H7 (cell line): ENCODE results near the gene RGR. TPM values are rescaled to one million over a fixed set of nuclear protein-coding genes. Genes with fewer than 3 reads are reported as not detected.
A peak's percentile ranks its signal among the peaks of the same experiment; 100 is the strongest.

Source experiments
- DNase-seq: peaks from one replicate; pipeline ENCODE4 v3.0.0; 2012
- H3K27me3 ChIP-seq: 2 replicates; pipeline ENCODE4 v1.6.0; 2011; ENCODE audit warnings: mild to moderate bottlenecking, low read length; ENCODE audit not compliant: control insufficient read depth, insufficient read depth
- H3K36me3 ChIP-seq: replicated peaks from 2 replicates; pipeline ENCODE4 v1.5.1; 2011; ENCODE audit warnings: low read length; ENCODE audit not compliant: control insufficient read depth, insufficient read depth
- H3K4me3 ChIP-seq: 2 replicates; pipeline ENCODE4 v1.5.1; 2011; ENCODE audit warnings: low read depth, mild to moderate bottlenecking, control low read depth, low read length, moderate library complexity; ENCODE audit not compliant: insufficient read depth
- total RNA-seq: library from RNA; depleted of rRNA; stranded (reverse); fragments of >200 nt; shearing (Covaris generic); gene quantifications from 2 replicates; pipeline ENCODE4 v1.2.3, GENCODE V29; 2014

Gene RGR
- total RNA-seq, 1 experiment from 2014 or later: not detected

DNA sequence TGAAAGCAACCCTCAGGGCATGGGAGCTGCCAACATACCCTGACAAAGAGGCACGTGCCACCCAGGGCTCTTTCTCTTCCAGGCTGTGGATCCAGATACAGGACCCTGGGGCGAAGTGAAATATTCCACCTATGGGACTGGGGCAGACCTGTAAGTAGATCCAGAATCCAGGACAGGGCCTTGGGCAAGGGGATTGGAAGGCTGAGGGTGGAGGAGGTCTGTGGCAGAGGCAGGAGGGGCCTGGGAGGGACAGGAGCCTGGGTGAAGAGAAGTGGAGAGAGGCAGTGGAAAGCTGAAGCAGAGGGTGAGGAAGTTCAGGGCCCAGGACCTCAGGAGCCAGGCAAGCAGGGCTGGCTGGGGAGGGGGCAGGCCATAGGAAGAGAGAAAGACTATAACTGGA, 33.3 kb upstream of the RGR start:
- Histone ChIP-seq H3K27me3 (no peaks in the 10 kb centered on the region), H3K4me3 (no peak overlapping the region), H3K36me3 (no peaks in the 10 kb centered on the region)
- no peak for DNase-seq

DNA sequence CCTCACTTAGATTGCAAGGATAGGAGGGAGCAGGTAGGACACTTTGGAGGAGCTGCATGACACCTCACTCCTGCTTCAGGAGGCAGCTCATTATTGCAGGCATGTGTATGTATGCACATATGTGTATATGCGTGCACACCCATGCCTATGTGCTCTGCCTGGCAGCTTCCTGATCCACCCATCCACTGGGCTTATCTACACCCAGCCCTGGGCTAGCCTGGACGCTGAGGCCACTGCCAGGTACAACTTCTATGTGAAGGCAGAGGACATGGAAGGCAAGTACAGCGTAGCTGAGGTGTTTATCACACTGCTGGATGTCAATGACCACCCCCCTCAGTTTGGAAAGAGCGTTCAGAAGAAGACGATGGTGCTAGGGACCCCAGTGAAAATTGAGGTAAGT, 32.8 kb upstream of the RGR start:
- no peak for DNase-seq
- no peaks in the 10 kb centered on the region for H3K27me3 ChIP-seq
- H3K4me3 ChIP-seq: no peak overlapping the region
- H3K36me3 ChIP-seq: no peaks in the 10 kb centered on the region

GRCh38 chr10:84213076-84213475, 31.8 kb upstream of the RGR start:
- Histone ChIP-seq H3K4me3 (no peak overlapping the region), H3K27me3 (no peaks in the 10 kb centered on the region), H3K36me3 (no peaks in the 10 kb centered on the region)
- DNase-seq: no peak

DNA sequence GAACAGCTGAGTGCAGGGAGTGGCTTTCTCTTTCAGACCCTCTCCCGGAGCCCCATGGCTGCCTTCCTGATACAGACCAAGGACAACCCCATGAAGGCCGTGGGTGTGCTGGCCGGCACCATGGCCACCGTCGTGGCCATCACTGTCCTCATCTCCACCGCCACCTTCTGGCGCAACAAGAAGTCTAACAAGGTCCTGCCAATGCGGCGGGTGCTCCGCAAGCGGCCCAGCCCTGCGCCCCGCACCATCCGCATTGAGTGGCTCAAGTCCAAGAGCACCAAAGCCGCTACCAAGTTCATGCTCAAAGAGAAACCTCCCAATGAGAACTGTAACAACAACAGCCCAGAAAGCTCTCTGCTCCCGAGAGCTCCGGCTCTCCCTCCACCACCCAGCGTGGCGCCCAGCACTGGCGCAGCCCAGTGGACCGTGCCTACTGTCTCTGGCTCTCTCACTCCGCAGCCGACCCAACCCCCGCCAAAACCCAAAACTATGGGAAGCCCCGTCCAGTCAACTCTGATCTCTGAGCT, 30.7 kb upstream of the RGR start:
- H3K36me3 ChIP-seq: no peaks in the 10 kb centered on the region
- H3K27me3 ChIP-seq: no peaks in the 10 kb centered on the region
- H3K4me3 ChIP-seq: no peak overlapping the region
- DNase-seq: peak; percentile 59

DNA sequence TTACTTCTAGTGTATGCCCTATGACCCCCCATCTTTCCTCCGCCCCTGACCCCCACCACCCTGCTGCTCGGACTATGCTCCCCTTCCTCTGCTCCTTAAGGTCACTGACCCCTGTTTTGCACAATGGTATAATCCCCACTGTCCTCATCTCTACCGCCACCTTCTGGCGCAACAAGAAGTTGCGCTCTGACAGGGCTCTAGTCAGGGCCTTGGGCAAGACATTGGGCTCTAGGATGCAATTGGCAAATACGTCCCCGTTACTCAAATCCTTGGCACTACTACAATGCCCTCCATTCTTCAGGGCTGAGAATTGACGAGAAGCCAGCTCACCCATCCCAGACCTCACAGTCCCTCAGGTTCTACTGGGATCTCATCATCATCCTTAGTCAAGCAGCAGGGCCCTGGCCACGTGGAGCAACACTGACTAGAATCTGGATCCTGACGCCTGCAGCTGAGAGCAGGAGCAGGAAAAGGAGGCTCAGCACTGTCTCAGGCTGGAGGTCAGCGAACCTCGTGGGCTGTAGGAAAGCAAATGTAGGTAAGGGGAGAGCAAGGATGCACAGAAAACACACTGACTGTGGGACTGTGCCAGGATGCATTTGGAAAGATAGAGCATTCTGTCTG, 30.1 kb upstream of the RGR start:
- Histone ChIP-seq H3K36me3 (no peaks in the 10 kb centered on the region), H3K4me3 (no peak overlapping the region), H3K27me3 (no peaks in the 10 kb centered on the region)
- DNase-seq: peak; percentile 86

- H3K27me3 ChIP-seq: no peaks in the 10 kb centered on the region
- no peaks in the 10 kb centered on the region for H3K36me3 ChIP-seq
- DNase-seq: no peak
- no peak overlapping the region for H3K4me3 ChIP-seq
Observed at GRCh38 chr10:84216834-84217233, 28.0 kb upstream of the RGR start.

- DNase-seq: no peak
- no peaks in the 10 kb centered on the region for H3K27me3 ChIP-seq
- no peak overlapping the region for H3K4me3 ChIP-seq
- H3K36me3 ChIP-seq: no peaks in the 10 kb centered on the region
Observed at GRCh38 chr10:84217746-84218145, 27.1 kb upstream of the RGR start.

- Histone ChIP-seq H3K27me3 (no peaks in the 10 kb centered on the region; the same call in 1 of the 2 replicates), H3K36me3 (no peaks in the 10 kb centered on the region), H3K4me3 (no peak overlapping the region)
- DNase-seq: no peak
Observed at GRCh38 chr10:84221916-84222315, 22.9 kb upstream of the RGR start.

DNA sequence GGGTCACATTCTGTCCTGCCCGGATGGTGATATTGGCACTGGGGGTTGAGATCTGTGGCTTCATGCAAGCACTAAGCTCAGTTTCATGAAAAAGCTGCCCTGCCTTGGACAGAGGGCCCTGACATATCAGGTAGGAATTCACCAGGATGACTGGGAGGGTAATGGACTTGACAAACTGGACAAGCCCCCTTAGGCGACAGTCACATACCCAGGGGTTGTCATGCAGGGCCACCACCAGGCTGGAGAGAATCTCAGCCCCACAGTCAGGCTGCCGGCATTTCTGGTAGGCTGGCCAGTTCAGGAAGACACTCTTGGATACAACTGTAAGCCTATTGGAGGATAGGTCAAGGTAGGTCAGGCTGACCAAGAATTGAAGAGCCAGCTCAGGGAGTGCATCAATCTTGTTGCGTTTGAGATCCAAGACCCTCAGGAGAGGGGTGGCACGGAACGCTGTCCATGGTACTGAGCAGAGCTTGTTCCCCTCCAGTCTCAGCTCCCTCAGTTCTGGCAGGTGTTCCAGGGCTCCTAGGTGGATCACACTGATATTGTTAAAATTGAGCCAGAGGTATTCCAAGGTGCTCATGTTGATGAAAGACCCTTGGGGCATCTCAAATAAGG, 20.3 kb upstream of the RGR start:
- no peaks in the 10 kb centered on the region; the same call in 1 of the 2 replicates for H3K27me3 ChIP-seq
- DNase-seq: peak; percentile 83

DNA sequence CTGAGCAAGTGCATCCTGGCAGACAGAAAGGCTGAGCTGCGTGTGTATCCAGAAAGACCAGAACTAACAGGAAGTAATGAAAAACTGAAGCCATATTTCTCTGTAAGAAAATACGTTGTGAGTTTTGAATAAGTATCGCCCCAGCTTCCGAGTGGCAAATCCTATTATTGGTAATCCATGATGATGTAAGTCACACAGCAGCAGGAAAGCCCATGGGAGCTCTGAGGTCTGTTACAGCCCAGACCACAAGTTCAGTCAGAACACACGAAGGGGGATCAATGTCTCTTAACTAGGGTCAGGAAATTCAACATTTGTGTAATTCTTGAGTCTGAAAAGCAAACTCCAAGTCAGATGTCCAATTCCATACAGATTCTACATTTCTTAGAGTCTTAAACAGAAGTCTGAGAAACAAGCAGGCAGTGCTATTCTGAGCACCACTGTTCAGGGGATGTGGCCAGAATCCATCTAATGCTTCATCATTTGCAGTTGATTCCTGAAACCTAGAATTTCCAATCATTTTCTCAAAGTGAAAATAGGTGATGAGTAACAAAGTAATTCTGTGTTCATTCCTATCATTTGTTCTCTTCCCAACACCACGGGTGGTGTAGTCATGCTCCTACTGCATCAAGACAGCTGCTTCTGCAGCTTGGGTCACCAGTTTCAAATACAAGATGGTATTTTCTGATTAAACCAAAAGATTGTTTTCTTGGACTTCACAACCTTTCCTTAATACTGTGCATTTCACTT, 19.3 kb upstream of the RGR start, which contains the start of gene LRIT2:
Gene LRIT2 (minus strand): TSS at position 118 of the 747 bp plus-strand sequence. CDS start 24 bp downstream, at position 94.
- H3K27me3 ChIP-seq: no peaks in the 10 kb centered on the region; the same call in 1 of the 2 replicates
- H3K4me3 ChIP-seq: no peak within 1 kb of the TSS
- H3K36me3 ChIP-seq: no peaks in the 10 kb centered on the region
- DNase-seq: no peak

More for the DNA sequence above, 20.3 kb upstream of the RGR start:
- no peaks in the 10 kb centered on the region for H3K36me3 ChIP-seq
- H3K4me3 ChIP-seq: no peak overlapping the region

DNA sequence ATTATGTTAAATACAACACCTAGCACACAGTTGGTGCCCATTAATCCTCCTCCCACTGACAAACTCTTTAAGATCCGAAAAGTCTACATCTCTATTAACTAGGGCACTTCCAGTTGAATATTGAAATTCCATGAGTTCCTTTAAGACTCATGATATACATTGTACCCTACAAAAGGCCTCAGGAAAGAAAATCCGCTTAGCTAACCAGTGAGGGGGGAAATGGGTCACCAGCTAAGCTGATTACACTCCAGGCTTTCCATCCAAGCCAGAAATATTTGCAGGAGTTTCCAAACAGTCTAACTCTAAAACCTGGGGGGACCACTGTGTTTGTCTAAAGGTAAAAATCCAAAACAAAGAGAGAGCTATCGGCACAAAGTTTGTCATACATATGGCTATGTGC, 18.2 kb upstream of the RGR start:
- no peak for DNase-seq
- Histone ChIP-seq H3K36me3 (no peaks in the 10 kb centered on the region), H3K27me3 (no peaks in the 10 kb centered on the region; the same call in 1 of the 2 replicates), H3K4me3 (no peak overlapping the region)

GRCh38 chr10:84227810-84228209, 17.0 kb upstream of the RGR start:
- Histone ChIP-seq H3K27me3 (no peaks in the 10 kb centered on the region; the same call in 1 of the 2 replicates), H3K4me3 (no peak overlapping the region), H3K36me3 (no peaks in the 10 kb centered on the region)
- DNase-seq: no peak

DNA sequence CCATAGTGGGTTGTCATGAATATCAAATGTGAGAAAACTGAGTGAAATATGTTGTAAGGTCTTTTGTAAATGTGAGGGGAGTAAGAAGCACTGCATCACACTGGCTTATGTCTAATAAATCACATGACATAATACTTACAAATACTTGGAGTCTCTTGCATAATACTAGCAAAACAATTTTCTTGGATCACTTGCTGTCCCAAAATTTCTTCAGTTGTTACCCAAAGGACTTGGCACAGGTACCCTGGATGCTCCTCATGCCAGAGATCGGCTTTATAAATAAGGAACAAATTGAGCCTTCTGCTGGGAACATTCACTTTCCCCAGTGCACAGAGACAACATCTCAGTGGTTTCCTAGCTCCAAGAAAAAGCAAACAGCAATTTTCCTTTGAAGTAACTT, 14.5 kb upstream of the RGR start:
- Histone ChIP-seq H3K27me3 (no peaks in the 10 kb centered on the region; the same call in 1 of the 2 replicates), H3K4me3 (no peak overlapping the region), H3K36me3 (no peaks in the 10 kb centered on the region)
- DNase-seq: no peak

DNA sequence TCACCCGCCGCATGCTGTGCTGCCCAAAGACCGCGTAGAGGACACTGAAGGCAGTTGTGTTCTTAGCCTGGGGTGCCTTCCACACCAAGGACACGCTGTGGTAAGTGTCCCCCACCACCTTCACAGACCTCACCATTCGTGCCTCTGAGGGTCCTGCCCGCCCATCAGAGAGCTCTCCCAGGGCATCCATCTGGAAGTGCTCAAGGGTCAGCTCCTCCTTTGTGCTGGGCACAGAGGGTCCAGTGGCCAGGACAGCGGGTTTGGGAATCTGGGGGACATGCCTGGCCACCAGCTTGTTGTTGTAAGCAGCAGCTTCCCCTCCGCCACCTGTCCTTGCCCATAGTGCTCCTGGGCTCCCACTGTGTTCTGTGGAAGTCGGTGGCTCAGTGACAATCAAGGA, 12.5 kb upstream of the RGR start:
- no peak overlapping the region for H3K4me3 ChIP-seq
- H3K27me3 ChIP-seq: peaks cover under 1% of the 10 kb centered on the region; the same call in 1 of the 2 replicates
- no peaks in the 10 kb centered on the region for H3K36me3 ChIP-seq
- DNase-seq: no peak

- Histone ChIP-seq H3K4me3 (no peak overlapping the region), H3K36me3 (no peaks in the 10 kb centered on the region)
Observed at GRCh38 chr10:84233940-84234339, 10.9 kb upstream of the RGR start.

More at GRCh38 chr10:84233940-84234339, 10.9 kb upstream of the RGR start:
- DNase-seq: no peak
- peaks cover 3% of the 10 kb centered on the region; the same call in 1 of the 2 replicates for H3K27me3 ChIP-seq
